K562 (cell line): ENCODE data around the gene MRI1. TPM values are rescaled to one million over a fixed set of nuclear protein-coding genes. Genes with fewer than 3 reads are reported as not detected.
A peak's percentile ranks its signal among the peaks of the same experiment; 100 is the strongest.

Experiments used
- BCOR ChIP-seq: fragments of 450-650 bp; IDR thresholded peaks from 2 replicates; pipeline ENCODE4 v1.6.1; 2016
- CBFB ChIP-seq: sonication (generic); formaldehyde crosslinking; IDR thresholded peaks from 2 replicates; pipeline ENCODE4 v1.4.0; 2020; ENCODE audit warnings: mild to moderate bottlenecking, missing genetic modification reagents
- CEBPB ChIP-seq: fragments of 450-650 bp; IDR thresholded peaks from 2 replicates; pipeline ENCODE4 v1.6.1; 2016; ENCODE audit warnings: missing genetic modification characterization, missing compliant biosample characterization
- CEBPG ChIP-seq, 3 experiments: fragments of 200-800 bp in 1 of 3; sonication (Bioruptor generic) in 1 of 3; sonication (generic) in 1 of 3; formaldehyde crosslinking in 1 of 3; IDR thresholded peaks in 2 of 3; conservative IDR thresholded peaks in 1 of 3; 2 replicates each; pipeline versions ENCODE4 v1.6.1 to v1.8.0; 2016 to 2022; ENCODE audit warnings: missing compliant biosample characterization in 2 of 3, missing genetic modification characterization in 2 of 3, mild to moderate bottlenecking in 1 of 3, missing genetic modification reagents in 1 of 3
- HMG20A ChIP-seq: fragments of 450-650 bp; formaldehyde crosslinking; conservative IDR thresholded peaks from 2 replicates; pipeline ENCODE4 v1.4.0; 2020; ENCODE audit warnings: mild to moderate bottlenecking, mixed read lengths
- NFRKB ChIP-seq: fragments of 450-650 bp; IDR thresholded peaks from 2 replicates; pipeline ENCODE4 v1.6.1; 2016; ENCODE audit warnings: low read depth
- NONO ChIP-seq, 2 experiments: fragments of 200-400 bp in 1 of 2; fragments of 450-650 bp in 1 of 2; formaldehyde crosslinking in 1 of 2; IDR thresholded peaks; 2 replicates each; pipeline ENCODE4 v1.6.1; 2017; ENCODE audit warnings: low read depth in 2 of 2, mild to moderate bottlenecking in 2 of 2, moderate library complexity in 2 of 2, low read length in 1 of 2
- RBBP5 ChIP-seq: fragments of 200-600 bp; sonication (generic); IDR thresholded peaks from 2 replicates; pipeline ENCODE4 v1.6.1; 2012; ENCODE audit warnings: borderline replicate concordance, mild to moderate bottlenecking, low read length, control low read depth, inconsistent platforms; ENCODE audit not compliant: insufficient read depth, poor library complexity, severe bottlenecking
- SIRT6 ChIP-seq: IDR thresholded peaks from one replicate; pipeline ENCODE4 v1.6.1; 2012; ENCODE audit warnings: low read depth, mild to moderate bottlenecking, control low read depth, inconsistent platforms, low read length, moderate library complexity
- YY1 ChIP-seq, 3 experiments: IDR thresholded peaks; 2 replicates each; pipeline ENCODE4 v1.6.1; 2011; ENCODE audit warnings: low read length in 2 of 3, mild to moderate bottlenecking in 2 of 3, moderate library complexity in 2 of 3, borderline replicate concordance in 1 of 3, control low read depth in 1 of 3, low read depth in 1 of 3; ENCODE audit not compliant: insufficient read depth in 3 of 3, insufficient replicate concordance in 2 of 3, control insufficient read depth in 1 of 3, insufficient read length in 1 of 3; ENCODE audit errors: extremely low read depth in 1 of 3
- ZBTB7A ChIP-seq: IDR thresholded peaks from 2 replicates; pipeline ENCODE4 v1.6.1; 2011; ENCODE audit warnings: low read depth, mild to moderate bottlenecking, low read length, moderate library complexity, borderline replicate concordance; ENCODE audit not compliant: control insufficient read depth
- ZBTB8A ChIP-seq: fragments of 450-650 bp; IDR thresholded peaks from 2 replicates; pipeline ENCODE4 v1.6.1; 2018; ENCODE audit warnings: mild to moderate bottlenecking, moderate library complexity; ENCODE audit not compliant: partially characterized antibody
- ZNF143 ChIP-seq: sonication (generic); formaldehyde crosslinking; IDR thresholded peaks from 2 replicates; pipeline ENCODE4 v1.9.0; 2022; ENCODE audit warnings: mild to moderate bottlenecking, missing genetic modification reagents
- ZNF507 ChIP-seq: conservative IDR thresholded peaks from 2 replicates; pipeline ENCODE4 v1.6.1; 2017; ENCODE audit warnings: missing genetic modification characterization, missing compliant biosample characterization
- ZNF551 ChIP-seq: fragments of 250-450 bp; sonication (Bioruptor Pico); IDR thresholded peaks from 2 replicates; pipeline ENCODE4 v1.5.0; 2021; ENCODE audit warnings: mild to moderate bottlenecking, moderate library complexity
- ZNF561 ChIP-seq: fragments of 450-650 bp; formaldehyde crosslinking; conservative IDR thresholded peaks from 2 replicates; pipeline ENCODE4 v1.4.0; 2020; ENCODE audit warnings: mild to moderate bottlenecking, moderate library complexity
- ZSCAN29 ChIP-seq: fragments of 450-650 bp; IDR thresholded peaks from 2 replicates; pipeline ENCODE4 v1.6.1; 2017
- polyA plus RNA-seq, 8 experiments: library from polyadenylated mRNA; depleted of rRNA in 4 of 8; stranded (reverse) in 5 of 8; unstranded in 3 of 8; fragments of >200 nt; fragmentation: Nextera tagmentation in 2 of 8; fragmentation: Illumina TruSeq in 1 of 8; extraction: Ambion mirVana in 2 of 8; extraction: Trizol in 1 of 8; gene quantifications; 2 replicates each; pipeline versions ENCODE4 v1.2.1 to v1.2.3, GENCODE V29; 2011 to 2014; ENCODE audit warnings: inconsistent platforms in 1 of 8, missing spikeins in 1 of 8
- total RNA-seq, 7 experiments: library from RNA; depleted of rRNA in 6 of 7; stranded (reverse); fragments of >200 nt in 6 of 7; fragmentation: Illumina TruSeq in 2 of 7; extraction: Trizol in 2 of 7; gene quantifications; 2 replicates each; pipeline versions ENCODE4 v1.2.1 to v1.2.3, GENCODE V29; 2011 to 2021; ENCODE audit warnings: low replicate concordance in 1 of 7
- TF ChIP-seq, protein P1 (sequence below): fragments of 250-450 bp; sonication (Bioruptor Pico); IDR thresholded peaks from 2 replicates; pipeline ENCODE4 v1.9.0; 2021; ENCODE audit warnings: mild to moderate bottlenecking, inconsistent platforms
- TF ChIP-seq, protein P2 (sequence below): sonication (generic); IDR thresholded peaks from 2 replicates; pipeline ENCODE4 v1.6.1; 2016
- TF ChIP-seq, protein P3 (sequence below): fragments of 250-450 bp; sonication (Bioruptor Pico); IDR thresholded peaks from 2 replicates; pipeline ENCODE4 v1.4.0; 2020
- TF ChIP-seq, protein P4 (sequence below): fragments of 450-650 bp; formaldehyde crosslinking; IDR thresholded peaks from 2 replicates; pipeline ENCODE4 v1.4.0; 2020; ENCODE audit warnings: mild to moderate bottlenecking, moderate library complexity

MRI1 gene
- total and polyA plus RNA-seq, 9 of the 15 experiments (the other 6 are each of a cell fraction or from before 2014, with no cell fraction given): 5.5 to 57.4 (median 28.2) TPM

DNA sequence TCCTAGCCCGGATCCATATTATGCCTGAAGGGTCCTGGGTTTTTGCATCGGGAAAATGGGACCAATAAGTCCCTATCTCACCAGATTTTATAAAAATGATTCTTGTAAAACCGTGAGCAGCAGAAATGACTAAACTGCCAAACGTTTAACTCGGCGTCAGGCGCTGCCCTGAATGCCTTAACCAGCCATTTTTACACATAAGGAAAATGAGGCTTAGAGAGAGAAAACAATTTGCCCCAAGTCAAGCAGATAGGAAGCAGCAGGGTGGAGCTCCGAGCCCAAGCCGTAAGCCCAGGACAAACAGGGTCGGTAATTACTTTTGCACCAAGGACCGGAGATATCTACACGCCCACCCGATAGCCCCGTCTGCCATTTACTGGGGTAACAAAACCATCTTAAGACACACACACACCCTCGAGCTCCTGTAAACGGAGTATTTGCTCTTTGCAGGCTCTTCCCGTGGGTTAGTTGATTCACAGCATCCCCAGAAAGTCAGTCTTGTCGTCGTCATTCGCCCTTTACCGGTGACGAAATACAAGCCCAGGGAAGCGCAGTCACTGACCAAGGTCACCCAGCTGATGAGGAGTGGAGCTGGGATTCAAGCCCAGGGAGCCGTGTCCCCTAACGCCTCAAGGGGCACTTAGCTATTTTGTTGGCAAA is 16.0 kb upstream of the MRI1 start (continued):
- TF ChIP-seq, protein P1, sequence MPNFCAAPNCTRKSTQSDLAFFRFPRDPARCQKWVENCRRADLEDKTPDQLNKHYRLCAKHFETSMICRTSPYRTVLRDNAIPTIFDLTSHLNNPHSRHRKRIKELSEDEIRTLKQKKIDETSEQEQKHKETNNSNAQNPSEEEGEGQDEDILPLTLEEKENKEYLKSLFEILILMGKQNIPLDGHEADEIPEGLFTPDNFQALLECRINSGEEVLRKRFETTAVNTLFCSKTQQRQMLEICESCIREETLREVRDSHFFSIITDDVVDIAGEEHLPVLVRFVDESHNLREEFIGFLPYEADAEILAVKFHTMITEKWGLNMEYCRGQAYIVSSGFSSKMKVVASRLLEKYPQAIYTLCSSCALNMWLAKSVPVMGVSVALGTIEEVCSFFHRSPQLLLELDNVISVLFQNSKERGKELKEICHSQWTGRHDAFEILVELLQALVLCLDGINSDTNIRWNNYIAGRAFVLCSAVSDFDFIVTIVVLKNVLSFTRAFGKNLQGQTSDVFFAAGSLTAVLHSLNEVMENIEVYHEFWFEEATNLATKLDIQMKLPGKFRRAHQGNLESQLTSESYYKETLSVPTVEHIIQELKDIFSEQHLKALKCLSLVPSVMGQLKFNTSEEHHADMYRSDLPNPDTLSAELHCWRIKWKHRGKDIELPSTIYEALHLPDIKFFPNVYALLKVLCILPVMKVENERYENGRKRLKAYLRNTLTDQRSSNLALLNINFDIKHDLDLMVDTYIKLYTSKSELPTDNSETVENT: no peak
- TF ChIP-seq BCOR: peak; percentile 26; the same call in 1 of the 2 replicates
- no peak for TF ChIP-seq ZNF561
- no peak for TF ChIP-seq ZNF143 (CRISPR knock-in tag)
- TF ChIP-seq ZBTB7A: no peak
- TF ChIP-seq ZNF507 (tag): no peak
- TF ChIP-seq CEBPB (tag): peak; percentile 70
- TF ChIP-seq ZBTB8A: no peak
- 0 out of 2 replicates have a peak, but pooled peaks have one; percentile 48 for TF ChIP-seq CBFB (CRISPR knock-in tag)
- no peak for TF ChIP-seq SIRT6
- TF ChIP-seq CEBPG (CRISPR knock-in tag; IDR thresholded peaks at IDR 0.05): no peak
- TF ChIP-seq CEBPG (tag; conservative IDR thresholded peaks at IDR 0.05 in 1 of 2, IDR thresholded peaks at IDR 0.05 in 1 of 2): peak; percentile 48 to 56; a peak in 2 of 4 replicates
- TF ChIP-seq NFRKB: no peak
- TF ChIP-seq, protein P2, sequence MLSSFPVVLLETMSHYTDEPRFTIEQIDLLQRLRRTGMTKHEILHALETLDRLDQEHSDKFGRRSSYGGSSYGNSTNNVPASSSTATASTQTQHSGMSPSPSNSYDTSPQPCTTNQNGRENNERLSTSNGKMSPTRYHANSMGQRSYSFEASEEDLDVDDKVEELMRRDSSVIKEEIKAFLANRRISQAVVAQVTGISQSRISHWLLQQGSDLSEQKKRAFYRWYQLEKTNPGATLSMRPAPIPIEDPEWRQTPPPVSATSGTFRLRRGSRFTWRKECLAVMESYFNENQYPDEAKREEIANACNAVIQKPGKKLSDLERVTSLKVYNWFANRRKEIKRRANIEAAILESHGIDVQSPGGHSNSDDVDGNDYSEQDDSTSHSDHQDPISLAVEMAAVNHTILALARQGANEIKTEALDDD: peak; percentile 54; the same call in 1 of the 2 replicates
- TF ChIP-seq ZNF551 (CRISPR knock-in tag): no peak
- TF ChIP-seq NONO (IDR thresholded peaks at IDR 0.05; ENCODE audit: low read depth in 2 of 2, low read length in 1 of 2): no peak
- no peak for TF ChIP-seq HMG20A (CRISPR knock-in tag)
- TF ChIP-seq, protein P3, sequence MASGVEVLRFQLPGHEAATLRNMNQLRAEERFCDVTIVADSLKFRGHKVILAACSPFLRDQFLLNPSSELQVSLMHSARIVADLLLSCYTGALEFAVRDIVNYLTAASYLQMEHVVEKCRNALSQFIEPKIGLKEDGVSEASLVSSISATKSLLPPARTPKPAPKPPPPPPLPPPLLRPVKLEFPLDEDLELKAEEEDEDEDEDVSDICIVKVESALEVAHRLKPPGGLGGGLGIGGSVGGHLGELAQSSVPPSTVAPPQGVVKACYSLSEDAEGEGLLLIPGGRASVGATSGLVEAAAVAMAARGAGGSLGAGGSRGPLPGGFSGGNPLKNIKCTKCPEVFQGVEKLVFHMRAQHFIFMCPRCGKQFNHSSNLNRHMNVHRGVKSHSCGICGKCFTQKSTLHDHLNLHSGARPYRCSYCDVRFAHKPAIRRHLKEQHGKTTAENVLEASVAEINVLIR (CRISPR knock-in tag): no peak
- peak in 2 of 3 experiments; percentile 0 to 30 for TF ChIP-seq YY1 (IDR thresholded peaks at IDR 0.05; ENCODE audit: borderline replicate concordance in 1 of 3, control insufficient read depth in 1 of 3, extremely low read depth in 1 of 3, insufficient read depth in 3 of 3, insufficient read length in 1 of 3, insufficient replicate concordance in 2 of 3, low read depth in 1 of 3, low read length in 2 of 3)
- TF ChIP-seq RBBP5: peak; percentile 27
- no peak for TF ChIP-seq ZSCAN29
- TF ChIP-seq, protein P4, sequence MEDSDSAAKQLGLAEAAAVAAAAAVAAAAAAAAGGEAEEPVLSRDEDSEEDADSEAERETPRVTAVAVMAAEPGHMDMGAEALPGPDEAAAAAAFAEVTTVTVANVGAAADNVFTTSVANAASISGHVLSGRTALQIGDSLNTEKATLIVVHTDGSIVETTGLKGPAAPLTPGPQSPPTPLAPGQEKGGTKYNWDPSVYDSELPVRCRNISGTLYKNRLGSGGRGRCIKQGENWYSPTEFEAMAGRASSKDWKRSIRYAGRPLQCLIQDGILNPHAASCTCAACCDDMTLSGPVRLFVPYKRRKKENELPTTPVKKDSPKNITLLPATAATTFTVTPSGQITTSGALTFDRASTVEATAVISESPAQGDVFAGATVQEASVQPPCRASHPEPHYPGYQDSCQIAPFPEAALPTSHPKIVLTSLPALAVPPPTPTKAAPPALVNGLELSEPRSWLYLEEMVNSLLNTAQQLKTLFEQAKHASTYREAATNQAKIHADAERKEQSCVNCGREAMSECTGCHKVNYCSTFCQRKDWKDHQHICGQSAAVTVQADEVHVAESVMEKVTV (CRISPR knock-in tag): no peak
